Upper lobe of left lung (tissue), 4 donors: ENCODE measurements around the gene BRDT.

Experiments used
- EP300 ChIP-seq, 4 donors: sonication (generic); formaldehyde crosslinking; IDR thresholded peaks; one replicate each; pipeline ENCODE4 v1.5.1; 2017; ENCODE audit warnings: antibody characterized with exemption in 4 of 4, control low read depth in 2 of 4
- POLR2A ChIP-seq, 4 donors: fragments of 450-650 bp; IDR thresholded peaks; one replicate each; pipeline ENCODE4 v1.5.1; 2016 to 2017; ENCODE audit warnings: antibody characterized with exemption in 4 of 4, mild to moderate bottlenecking in 2 of 4
- POLR2AphosphoS5 ChIP-seq, 2 donors: sonication (generic); formaldehyde crosslinking; IDR thresholded peaks; one replicate each; pipeline ENCODE4 v1.5.1; 2017; ENCODE audit warnings: antibody characterized with exemption in 2 of 2
- TF ChIP-seq, protein P1 (sequence below), 6 experiments: fragments of 450-650 bp in 4 of 6; fragments of 200-600 bp in 2 of 6; sonication (generic) in 2 of 6; IDR thresholded peaks; one replicate each; pipeline ENCODE4 v1.5.1; 2016 to 2019; ENCODE audit warnings: antibody characterized with exemption in 6 of 6

DNA sequence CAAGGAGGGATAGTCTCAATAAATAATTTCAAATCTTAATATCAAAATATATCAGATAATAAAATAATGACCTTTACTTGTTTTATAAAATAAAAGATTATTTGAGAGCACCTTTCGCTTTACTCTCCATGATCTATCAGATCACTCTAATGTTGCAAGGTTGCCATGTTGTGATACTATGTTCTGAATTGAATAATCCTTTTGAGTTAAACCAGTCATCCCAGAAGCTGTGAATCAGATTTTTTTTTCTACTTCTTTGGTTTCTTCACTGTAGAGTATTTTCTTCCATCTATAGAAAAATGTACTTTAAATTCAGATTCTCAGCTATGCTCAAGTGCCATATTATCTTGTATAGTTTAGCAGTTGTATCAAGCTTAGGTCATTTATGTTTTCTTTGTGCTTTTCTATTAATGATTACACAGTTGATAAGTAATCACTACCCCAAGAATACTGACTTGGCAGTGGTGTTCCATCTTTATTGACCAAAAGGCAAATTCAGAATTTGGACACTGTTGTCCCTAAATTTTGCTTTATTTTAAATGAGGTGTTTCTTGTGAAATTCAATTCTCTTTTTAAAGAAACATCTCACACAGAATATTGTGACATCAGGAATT, 32.9 kb downstream of the BRDT start:
- TF ChIP-seq, protein P1, sequence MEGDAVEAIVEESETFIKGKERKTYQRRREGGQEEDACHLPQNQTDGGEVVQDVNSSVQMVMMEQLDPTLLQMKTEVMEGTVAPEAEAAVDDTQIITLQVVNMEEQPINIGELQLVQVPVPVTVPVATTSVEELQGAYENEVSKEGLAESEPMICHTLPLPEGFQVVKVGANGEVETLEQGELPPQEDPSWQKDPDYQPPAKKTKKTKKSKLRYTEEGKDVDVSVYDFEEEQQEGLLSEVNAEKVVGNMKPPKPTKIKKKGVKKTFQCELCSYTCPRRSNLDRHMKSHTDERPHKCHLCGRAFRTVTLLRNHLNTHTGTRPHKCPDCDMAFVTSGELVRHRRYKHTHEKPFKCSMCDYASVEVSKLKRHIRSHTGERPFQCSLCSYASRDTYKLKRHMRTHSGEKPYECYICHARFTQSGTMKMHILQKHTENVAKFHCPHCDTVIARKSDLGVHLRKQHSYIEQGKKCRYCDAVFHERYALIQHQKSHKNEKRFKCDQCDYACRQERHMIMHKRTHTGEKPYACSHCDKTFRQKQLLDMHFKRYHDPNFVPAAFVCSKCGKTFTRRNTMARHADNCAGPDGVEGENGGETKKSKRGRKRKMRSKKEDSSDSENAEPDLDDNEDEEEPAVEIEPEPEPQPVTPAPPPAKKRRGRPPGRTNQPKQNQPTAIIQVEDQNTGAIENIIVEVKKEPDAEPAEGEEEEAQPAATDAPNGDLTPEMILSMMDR (IDR thresholded peaks at IDR 0.05) = no peak
- TF ChIP-seq POLR2AphosphoS5 (IDR thresholded peaks at IDR 0.05) (no peak), POLR2A (IDR thresholded peaks at IDR 0.05) (no peak), EP300 (IDR thresholded peaks at IDR 0.05) (no peak)
